Stimulated activated CD4-positive, alpha-beta T cell treated with anti-CD3 and anti-CD28 coated beads, Interleukin-15, amount 100 ng/mL, for 1 hour (primary cell): ENCODE results near the gene CENPE.
"Not testable (repeated sequence)": the region's sequence is repeated elsewhere in the genome, so short reads cannot be mapped to it uniquely, and the experiment has no call there.

Experiments used
- DNase-seq, 2 donors: peaks; one replicate each; pipeline ENCODE4 v3.0.0-alpha.2; 2020; ENCODE audit warnings: low read depth in 1 of 2, low spot score in 1 of 2

The CENPE gene

GRCh38 chr4:103198111-103198765 lies at the start of gene CENPE:
Gene CENPE, minus strand, starts transcription at chr4:103198343. Its CDS starts 24 bp downstream, at chr4:103198319.
- DNase-seq, result peak; percentile 70 to 77

DNA sequence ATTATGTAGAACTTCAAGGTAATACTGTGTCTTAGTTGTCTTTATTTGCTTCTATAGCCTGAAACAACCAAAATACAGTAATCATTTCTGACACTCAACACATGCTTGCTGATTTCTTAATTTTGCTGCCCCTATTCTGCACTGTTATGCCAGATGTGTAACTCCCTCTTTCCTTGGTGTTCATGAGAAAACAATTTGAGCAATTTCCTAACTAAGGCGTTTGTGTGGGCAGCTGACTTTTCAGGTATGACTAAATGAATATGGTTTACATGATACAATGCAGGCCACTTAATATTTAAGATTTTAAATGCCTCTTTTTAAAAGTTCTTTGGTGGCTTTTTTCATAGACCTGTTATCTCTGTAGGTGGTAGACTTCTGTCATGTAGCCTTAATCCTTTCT lies 46.1 kb upstream of the CENPE start:
- no peak for DNase-seq

GRCh38 chr4:103230938-103231337 lies 32.8 kb upstream of the CENPE start:
- not testable (repeated sequence) for DNase-seq

GRCh38 chr4:103223556-103223955 lies 25.4 kb upstream of the CENPE start:
- not testable (repeated sequence) for DNase-seq

GRCh38 chr4:103207673-103208072 lies 9.5 kb upstream of the CENPE start:
- DNase-seq, result no peak

DNA sequence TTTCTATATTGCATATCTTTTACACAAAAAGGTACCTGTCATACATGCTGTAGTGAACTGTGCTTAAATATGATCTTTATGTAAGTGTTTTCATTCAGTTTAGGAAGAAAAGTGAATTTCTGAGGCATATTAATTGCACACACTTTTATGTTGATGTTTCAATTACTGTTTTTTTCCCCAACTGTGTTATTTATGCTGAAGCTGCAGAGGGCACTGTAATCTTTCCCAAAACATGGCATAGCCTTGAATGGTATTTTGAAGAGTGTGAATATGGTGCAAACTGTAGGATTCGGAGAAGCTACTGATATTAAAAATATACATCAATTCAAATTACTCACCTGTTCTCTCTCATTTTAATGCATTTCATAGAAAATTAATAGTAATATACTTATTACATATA lies 6.0 kb upstream of the CENPE start:
- DNase-seq, result no peak

DNA sequence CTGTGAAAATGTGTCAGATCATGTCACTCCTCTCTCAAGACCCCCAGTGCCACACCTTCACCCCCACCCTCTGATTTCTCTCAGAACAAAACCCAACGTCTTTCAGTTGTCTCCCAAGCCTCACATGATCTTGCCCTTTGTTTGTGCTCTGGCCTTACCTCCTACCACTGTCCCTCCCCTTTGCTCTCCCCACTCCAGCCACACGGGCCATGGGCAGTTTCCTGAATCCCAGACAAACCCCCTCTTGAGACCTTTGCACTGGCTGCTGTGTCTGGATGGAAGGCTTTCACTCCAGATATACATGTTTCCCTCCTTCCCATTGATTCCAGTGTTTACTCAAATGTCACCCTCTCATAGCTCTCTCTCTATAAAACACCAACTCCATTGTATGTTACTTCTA lies 3.6 kb upstream of the CENPE start:
- no peak for DNase-seq

GRCh38 chr4:103201253-103201652 lies 3.1 kb upstream of the CENPE start:
- DNase-seq, result no peak

DNA sequence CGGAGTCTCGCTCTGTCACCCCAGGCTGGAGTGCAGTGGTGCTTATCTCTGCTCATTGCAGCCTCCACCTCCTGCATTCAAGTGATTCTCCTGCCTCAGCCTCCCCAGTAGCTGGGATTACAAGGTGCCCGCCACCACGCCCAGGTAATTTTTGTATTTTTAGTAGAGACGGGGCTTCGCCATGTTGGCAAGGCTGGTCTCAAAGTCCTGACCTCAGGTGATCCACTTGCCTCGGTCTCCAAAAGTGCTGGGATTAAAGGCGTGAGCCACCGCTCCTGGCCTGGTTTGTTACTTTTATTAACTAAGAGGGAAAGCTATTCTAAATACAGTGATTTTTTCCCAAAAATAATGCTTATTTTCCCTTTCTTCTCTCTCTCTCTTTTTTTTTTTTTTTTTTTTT lies 866 bp upstream of the CENPE start:
- DNase-seq, result no peak

- DNase-seq, result no peak
Observed at GRCh38 chr4:103197765-103198110, 405 bp downstream of the CENPE start.

DNA sequence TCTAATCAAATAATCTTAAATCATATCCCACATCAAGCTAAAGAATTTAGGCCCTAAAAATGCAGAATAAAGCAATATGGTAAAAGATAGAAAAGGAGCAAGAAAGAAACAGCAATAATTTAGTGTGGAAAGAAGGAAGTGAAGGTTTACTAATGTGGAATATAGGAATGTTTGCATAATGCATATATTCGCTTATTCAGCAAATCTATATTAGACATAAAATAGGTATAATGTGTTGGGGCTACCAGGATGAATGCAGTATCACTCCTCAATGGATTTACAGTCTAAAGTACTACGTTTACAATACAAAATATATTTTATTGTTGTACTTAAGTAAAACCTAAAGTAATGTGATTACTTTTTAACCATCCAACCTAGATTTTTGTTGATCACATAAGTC lies 4.7 kb downstream of the CENPE start:
- DNase-seq, result no peak

GRCh38 chr4:103171006-103171405 lies 27.1 kb downstream of the CENPE start:
- DNase-seq, result no peak

DNA sequence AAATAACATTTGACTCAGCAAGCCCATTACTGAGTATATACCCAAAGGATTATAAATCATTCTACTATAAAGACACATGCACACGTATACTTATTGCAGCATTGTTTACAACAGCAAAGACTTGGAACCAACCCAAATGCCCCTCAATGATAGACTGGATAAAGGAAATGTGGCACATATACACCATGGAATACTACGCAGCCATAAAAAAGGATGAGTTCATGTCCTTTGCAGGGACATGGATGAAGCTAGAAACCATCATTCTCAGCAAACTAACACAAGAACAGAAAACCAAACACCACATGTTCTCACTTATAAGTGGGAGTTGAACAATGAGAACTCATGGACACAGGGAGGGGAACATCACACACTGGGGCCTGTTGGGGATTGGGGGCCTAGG lies 28.4 kb downstream of the CENPE start:
- not testable (repeated sequence) for DNase-seq

DNA sequence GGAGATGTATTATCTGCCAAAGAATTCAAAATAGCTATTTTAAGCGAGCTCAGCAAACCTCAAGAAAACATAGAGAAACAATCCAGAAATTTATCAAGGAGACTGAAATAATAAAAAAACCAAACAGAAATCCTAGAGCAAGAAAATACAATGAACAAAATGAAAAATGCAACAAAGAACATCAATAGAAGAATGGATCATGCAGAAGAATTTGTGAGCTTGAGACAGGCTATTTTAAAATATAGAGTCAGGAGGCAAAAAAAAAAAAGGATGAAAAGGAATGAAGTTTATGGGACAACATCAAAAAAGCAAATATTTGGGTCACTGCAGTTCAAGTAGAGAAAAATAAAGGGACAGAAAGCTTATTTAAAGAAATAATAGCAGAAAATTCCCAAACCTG lies 29.1 kb downstream of the CENPE start:
- DNase-seq, result no peak

GRCh38 chr4:103162176-103162575 lies 36.0 kb downstream of the CENPE start:
- no peak for DNase-seq

GRCh38 chr4:103158760-103159159 lies 39.4 kb downstream of the CENPE start:
- DNase-seq, result no peak

DNA sequence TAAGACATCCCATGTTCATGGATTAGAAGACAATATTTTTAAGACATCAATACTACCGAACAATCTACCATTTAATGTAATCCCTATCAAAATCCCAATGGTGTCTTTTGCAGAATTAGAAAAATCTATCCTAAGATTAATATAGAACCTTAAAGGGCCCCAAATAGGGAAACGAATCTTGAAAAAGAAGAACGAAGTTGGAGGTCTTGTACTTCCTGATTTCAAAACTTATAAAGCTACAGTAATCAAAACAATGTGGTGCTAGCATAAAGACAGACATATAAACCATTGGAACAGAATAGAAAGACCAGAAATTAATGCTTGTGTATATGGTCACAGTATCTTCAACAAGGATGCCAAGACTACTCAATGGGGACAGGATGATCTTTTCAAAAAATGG lies 42.0 kb downstream of the CENPE start:
- DNase-seq, result no peak

GRCh38 chr4:103152381-103152780 lies 45.8 kb downstream of the CENPE start:
- no peak for DNase-seq

DNA sequence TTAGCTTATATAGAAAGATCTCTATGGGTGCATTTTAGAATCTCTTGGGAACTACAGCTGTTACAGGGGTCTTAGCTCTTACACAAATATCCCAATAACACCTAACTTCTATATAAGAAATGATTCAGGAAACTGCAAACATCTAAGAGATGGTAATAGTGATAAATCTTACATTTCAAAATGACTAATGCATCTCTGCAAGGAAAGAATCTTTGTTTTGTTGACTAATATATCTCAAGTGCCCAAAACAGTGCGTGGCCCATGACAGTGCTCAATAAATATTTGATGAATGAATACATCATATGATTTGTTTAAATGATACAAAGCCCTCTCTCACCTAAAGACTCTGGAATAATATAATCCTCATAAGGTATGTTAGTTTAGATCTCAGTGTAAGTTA lies 47.5 kb downstream of the CENPE start:
- no peak for DNase-seq

- DNase-seq, result no peak
Observed at GRCh38 chr4:103144926-103145325, 53.2 kb downstream of the CENPE start.

DNA sequence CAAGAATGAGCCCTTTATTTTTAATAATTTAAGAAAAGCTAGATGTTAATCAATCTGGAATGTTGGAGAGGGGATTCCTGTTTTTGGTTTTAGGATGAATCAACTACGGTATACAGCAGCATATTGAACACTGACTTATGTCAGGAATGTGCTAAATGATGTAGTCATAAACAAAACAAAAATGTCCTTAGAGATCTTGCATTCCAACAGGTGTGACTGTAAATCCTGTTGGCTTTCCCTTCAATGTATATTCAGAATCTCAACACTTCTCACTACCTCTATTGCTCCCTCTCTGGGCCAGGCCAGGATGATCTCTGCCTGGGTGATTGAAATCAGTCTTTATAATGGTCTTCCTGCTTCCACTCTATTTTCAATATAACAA lies 60.7 kb downstream of the CENPE start:
- DNase-seq, result no peak

GRCh38 chr4:103136671-103137445 lies 61.3 kb downstream of the CENPE start:
- DNase-seq, result no peak

GRCh38 chr4:103129174-103129573 lies 69.0 kb downstream of the CENPE start:
- DNase-seq, result no peak
